MM.1S (cell line): ENCODE measurements around the gene ITM2A.

ENCODE experiments used
- EZH2 ChIP-seq: fragments of 300-600 bp; sonication (generic); optimal IDR thresholded peaks from 2 replicates; pipeline ENCODE3; 2017; ENCODE audit warnings: low read depth, mild to moderate bottlenecking, antibody characterized with exemption, low read length, mixed read lengths
- TF ChIP-seq, protein P1 (sequence below): fragments of 300-600 bp; sonication (generic); IDR thresholded peaks from 2 replicates; pipeline ENCODE4 v1.5.1; 2016; ENCODE audit warnings: antibody characterized with exemption, low read length, mixed read lengths

DNA sequence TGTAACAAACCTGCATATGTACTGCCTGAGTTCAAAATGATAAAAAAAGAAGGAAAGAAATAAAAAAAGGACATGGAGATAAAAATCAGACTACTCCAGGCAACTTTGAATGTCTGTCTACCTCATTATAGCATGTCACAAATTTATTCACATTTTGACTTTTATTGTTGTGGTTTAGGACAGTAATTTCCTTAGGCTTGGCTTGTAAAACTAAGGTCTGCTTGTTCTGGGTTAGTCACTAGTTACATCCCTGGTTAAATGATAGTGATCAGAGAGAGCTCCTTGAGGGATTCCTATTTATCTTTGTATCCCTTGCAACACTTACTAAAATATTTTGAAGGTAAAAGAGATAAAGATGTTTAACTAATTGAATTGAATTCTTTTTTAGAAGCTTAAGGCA, 42.5 kb upstream of the ITM2A start:
- TF ChIP-seq, protein P1, sequence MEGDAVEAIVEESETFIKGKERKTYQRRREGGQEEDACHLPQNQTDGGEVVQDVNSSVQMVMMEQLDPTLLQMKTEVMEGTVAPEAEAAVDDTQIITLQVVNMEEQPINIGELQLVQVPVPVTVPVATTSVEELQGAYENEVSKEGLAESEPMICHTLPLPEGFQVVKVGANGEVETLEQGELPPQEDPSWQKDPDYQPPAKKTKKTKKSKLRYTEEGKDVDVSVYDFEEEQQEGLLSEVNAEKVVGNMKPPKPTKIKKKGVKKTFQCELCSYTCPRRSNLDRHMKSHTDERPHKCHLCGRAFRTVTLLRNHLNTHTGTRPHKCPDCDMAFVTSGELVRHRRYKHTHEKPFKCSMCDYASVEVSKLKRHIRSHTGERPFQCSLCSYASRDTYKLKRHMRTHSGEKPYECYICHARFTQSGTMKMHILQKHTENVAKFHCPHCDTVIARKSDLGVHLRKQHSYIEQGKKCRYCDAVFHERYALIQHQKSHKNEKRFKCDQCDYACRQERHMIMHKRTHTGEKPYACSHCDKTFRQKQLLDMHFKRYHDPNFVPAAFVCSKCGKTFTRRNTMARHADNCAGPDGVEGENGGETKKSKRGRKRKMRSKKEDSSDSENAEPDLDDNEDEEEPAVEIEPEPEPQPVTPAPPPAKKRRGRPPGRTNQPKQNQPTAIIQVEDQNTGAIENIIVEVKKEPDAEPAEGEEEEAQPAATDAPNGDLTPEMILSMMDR = no peak
- TF ChIP-seq EZH2 = no peak
